ENCODE measurements around the gene STON1. TPM values are rescaled to one million over a fixed set of nuclear protein-coding genes. Genes with fewer than 3 reads are reported as not detected.
"Not testable (repeated sequence)": the region's sequence is repeated elsewhere in the genome, so short reads cannot be mapped to it uniquely, and the experiment has no call there.

Gene STON1
- total RNA-seq, 1 donor from 2014 or later: 1.8 TPM

GRCh38 chr2:48617618-48618017 lies 87.7 kb downstream of the STON1 start, which contains the start of gene GTF2A1L:
Gene GTF2A1L (plus strand): TSS chr2:48617856. CDS start chr2:48617875, 19 bp downstream.
- no peaks in the 10 kb centered on the region for H3K4me1 Mint-ChIP-seq
- peaks cover 8% of the 10 kb centered on the region for H3K27me3 Mint-ChIP-seq
- POLR2A ChIA-PET: no interaction called here
- peaks cover 6% of the 10 kb centered on the region for H3K9me3 Mint-ChIP-seq
- H3K4me3 Mint-ChIP-seq: no peak within 1 kb of the TSS
- TF ChIP-seq CTCF (IDR thresholded peaks at IDR 0.05): no peak
- H3K36me3 Mint-ChIP-seq (ENCODE audit: low read depth): no peaks in the 10 kb centered on the region
- CTCF ChIA-PET: no interaction called here
- intact Hi-C loops (cut with micrococcal nuclease): no loop called here
- no peak for DNase-seq
- ATAC-seq (ENCODE audit: low read depth): no peak
- no peak within 1 kb of the TSS for H3K27ac Mint-ChIP-seq

- ChIA-PET CTCF (no interaction called here), POLR2A (no interaction called here)
- intact Hi-C loops (cut with micrococcal nuclease): no loop called here
- H3K4me3 Mint-ChIP-seq: no peak overlapping the region
- ATAC-seq (ENCODE audit: low read depth) (no peak), DNase-seq (no peak)
- H3K9me3 Mint-ChIP-seq: peaks cover 3% of the 10 kb centered on the region
- H3K4me1 Mint-ChIP-seq: no peaks in the 10 kb centered on the region
- H3K27ac Mint-ChIP-seq: no peak overlapping the region
- no peak for TF ChIP-seq CTCF (IDR thresholded peaks at IDR 0.05)
- peaks cover 5% of the 10 kb centered on the region for H3K27me3 Mint-ChIP-seq
- no peaks in the 10 kb centered on the region for H3K36me3 Mint-ChIP-seq (ENCODE audit: low read depth)
Measured at GRCh38 chr2:48619526-48619925, 89.6 kb downstream of the STON1 start.

GRCh38 chr2:48620604-48621003 lies 90.7 kb downstream of the STON1 start:
- ATAC-seq (ENCODE audit: low read depth): no peak
- Mint-ChIP-seq H3K36me3 (ENCODE audit: low read depth) (no peaks in the 10 kb centered on the region), H3K9me3 (peaks cover 3% of the 10 kb centered on the region), H3K4me1 (no peaks in the 10 kb centered on the region), H3K4me3 (no peak overlapping the region), H3K27ac (no peak overlapping the region), H3K27me3 (peaks cover 5% of the 10 kb centered on the region)
- TF ChIP-seq CTCF (IDR thresholded peaks at IDR 0.05): no peak
- DNase-seq: no peak
- POLR2A ChIA-PET: no interaction called here
- intact Hi-C loops (cut with micrococcal nuclease): no loop called here
- CTCF ChIA-PET: no interaction called here

GRCh38 chr2:48622691-48623090 lies 92.7 kb downstream of the STON1 start:
- ATAC-seq (ENCODE audit: low read depth); H3K9me3 Mint-ChIP-seq; H3K4me1 Mint-ChIP-seq; H3K27ac Mint-ChIP-seq; DNase-seq; H3K27me3 Mint-ChIP-seq; POLR2A ChIA-PET; H3K4me3 Mint-ChIP-seq; CTCF ChIA-PET; H3K36me3 Mint-ChIP-seq (ENCODE audit: low read depth): not testable (repeated sequence)
- intact Hi-C loops (cut with micrococcal nuclease): loop anchor here (1.0 kb wide), 1 partner anchor 9 kb away; no protein-coding TSS in a partner anchor

GRCh38 chr2:48624696-48625095 lies 94.7 kb downstream of the STON1 start:
- CTCF ChIA-PET: no interaction called here
- peaks cover 6% of the 10 kb centered on the region for H3K9me3 Mint-ChIP-seq

More at GRCh38 chr2:48624696-48625095, 94.7 kb downstream of the STON1 start:
- H3K4me1 Mint-ChIP-seq: no peaks in the 10 kb centered on the region
- H3K27ac Mint-ChIP-seq: no peak overlapping the region
- no peaks in the 10 kb centered on the region for H3K36me3 Mint-ChIP-seq (ENCODE audit: low read depth)
- TF ChIP-seq CTCF (IDR thresholded peaks at IDR 0.05): no peak
- POLR2A ChIA-PET: no interaction called here
- peaks cover under 1% of the 10 kb centered on the region for H3K27me3 Mint-ChIP-seq
- no peak for ATAC-seq (ENCODE audit: low read depth)
- no peak for DNase-seq
- H3K4me3 Mint-ChIP-seq: no peak overlapping the region
- intact Hi-C loops (cut with micrococcal nuclease): no loop called here

Data from activated B cell treated with CpG ODN at 0.5 μM for 24 hours (primary cell).